Hindlimb muscle (tissue), 1 donor: ENCODE data around the gene OSM. TPM values are rescaled to one million over a fixed set of nuclear protein-coding genes. Genes with fewer than 3 reads are reported as not detected.
"Not testable (repeated sequence)": the region's sequence is repeated elsewhere in the genome, so short reads cannot be mapped to it uniquely, and the experiment has no call there.

Experiments
- DNase-seq: peaks from one replicate; pipeline ENCODE4 v3.0.0-alpha.2; 2013
- polyA plus RNA-seq: library from polyadenylated mRNA; unstranded; fragments of 120-200 nt; gene quantifications from one replicate; pipeline ENCODE4 v1.2.1, GENCODE V29; 2013; ENCODE audit not compliant: insufficient read length

The OSM gene
- polyA plus RNA-seq, 1 donor, result 0.17 TPM

- no peak for DNase-seq
Observed at GRCh38 chr22:30225220-30225927, 41.3 kb downstream of the OSM start.

- DNase-seq, result no peak
Observed at GRCh38 chr22:30224161-30224857, 42.3 kb downstream of the OSM start.

- DNase-seq, result no peak
Observed at GRCh38 chr22:30223303-30223702, 43.3 kb downstream of the OSM start.

- no peak for DNase-seq
Observed at GRCh38 chr22:30222321-30222720, 44.3 kb downstream of the OSM start.

- DNase-seq, result no peak
Observed at GRCh38 chr22:30221121-30221992, 45.3 kb downstream of the OSM start.

GRCh38 chr22:30220338-30221012 is 46.2 kb downstream of the OSM start:
- DNase-seq, result no peak

GRCh38 chr22:30219668-30220278 is 46.9 kb downstream of the OSM start:
- DNase-seq, result no peak

- no peak for DNase-seq
Observed at GRCh38 chr22:30219049-30219654, 47.5 kb downstream of the OSM start.

GRCh38 chr22:30217698-30218560 is 48.7 kb downstream of the OSM start:
- DNase-seq, result no peak

- DNase-seq, result no peak
Observed at GRCh38 chr22:30216710-30217109, 49.9 kb downstream of the OSM start.

GRCh38 chr22:30216272-30216671 is 50.4 kb downstream of the OSM start:
- not testable (repeated sequence) for DNase-seq

- no peak for DNase-seq
Observed at GRCh38 chr22:30214703-30215407, 51.8 kb downstream of the OSM start.

- no peak for DNase-seq
Observed at GRCh38 chr22:30212996-30213441, 53.6 kb downstream of the OSM start.

Other genes with a start within 250 kb of the OSM start
- gene HORMAD2, start 186.4 kb downstream of the OSM start, polyA plus RNA-seq, result not detected
- 0.90 TPM for gene LIF, start 20.1 kb downstream of the OSM start, polyA plus RNA-seq
- 5.4 TPM for gene CASTOR1, start 22.7 kb upstream of the OSM start, polyA plus RNA-seq
- 8.1 TPM for gene TBC1D10A, start 60.1 kb upstream of the OSM start, polyA plus RNA-seq
- 100 TPM for gene SF3A1, start 90.0 kb upstream of the OSM start, polyA plus RNA-seq
- gene CCDC157, start 90.2 kb upstream of the OSM start, polyA plus RNA-seq, result 1.7 TPM
- gene RNF215, start 120.6 kb upstream of the OSM start, polyA plus RNA-seq, result 11.5 TPM
- gene SEC14L2, start 130.2 kb upstream of the OSM start, polyA plus RNA-seq, result 2.0 TPM
- gene MTFP1, start 158.9 kb upstream of the OSM start, polyA plus RNA-seq, result 6.9 TPM
- gene SEC14L3, start 205.2 kb upstream of the OSM start, polyA plus RNA-seq, result not detected
- gene SEC14L4, start 238.8 kb upstream of the OSM start, polyA plus RNA-seq, result 0.45 TPM